Neural crest cell (in vitro differentiated cells): ENCODE data around the gene PELI1. TPM values are rescaled to one million over a fixed set of nuclear protein-coding genes. Genes with fewer than 3 reads are reported as not detected.

Experiments
- DNase-seq: peaks from one replicate; pipeline ENCODE4 v3.0.0; 2021; ENCODE audit warnings: low read depth, mixed read lengths, low spot score
- H3K27ac Mint-ChIP-seq: one replicate; pipeline ENCODE4 v1.8.0; 2021; ENCODE audit warnings: mild to moderate bottlenecking, mixed read lengths; ENCODE audit not compliant: unreplicated experiment
- H3K27me3 Mint-ChIP-seq: 2 replicates; pipeline ENCODE4 v1.8.0; 2021; ENCODE audit warnings: low read depth, mild to moderate bottlenecking, mixed read lengths
- H3K36me3 Mint-ChIP-seq: 2 replicates; pipeline ENCODE4 v1.8.0; 2021; ENCODE audit warnings: low read depth, mild to moderate bottlenecking, mixed read lengths
- H3K4me1 Mint-ChIP-seq: 2 replicates; pipeline ENCODE4 v1.8.0; 2021; ENCODE audit warnings: mixed read lengths
- H3K4me3 Mint-ChIP-seq: one replicate; pipeline ENCODE4 v1.8.0; 2021; ENCODE audit warnings: mild to moderate bottlenecking, mixed read lengths
- H3K9me3 Mint-ChIP-seq: 2 replicates; pipeline ENCODE4 v1.8.0; 2021; ENCODE audit warnings: mixed read lengths
- total RNA-seq: library from RNA; stranded (reverse); gene quantifications from 2 replicates; pipeline ENCODE4 v1.2.1, GENCODE V29; 2021
- TF ChIP-seq, protein P1 (sequence below): fragments of 200-600 bp; sonication (generic); conservative IDR thresholded peaks from 2 replicates; pipeline ENCODE4 v1.5.0; 2021; ENCODE audit warnings: antibody characterized with exemption, mild to moderate bottlenecking

PELI1 gene
- total RNA-seq, 1 donor from 2014 or later: 52.1 TPM

GRCh38 chr2:64133828-64134227, 10.4 kb downstream of the PELI1 start:
- TF ChIP-seq, protein P1, sequence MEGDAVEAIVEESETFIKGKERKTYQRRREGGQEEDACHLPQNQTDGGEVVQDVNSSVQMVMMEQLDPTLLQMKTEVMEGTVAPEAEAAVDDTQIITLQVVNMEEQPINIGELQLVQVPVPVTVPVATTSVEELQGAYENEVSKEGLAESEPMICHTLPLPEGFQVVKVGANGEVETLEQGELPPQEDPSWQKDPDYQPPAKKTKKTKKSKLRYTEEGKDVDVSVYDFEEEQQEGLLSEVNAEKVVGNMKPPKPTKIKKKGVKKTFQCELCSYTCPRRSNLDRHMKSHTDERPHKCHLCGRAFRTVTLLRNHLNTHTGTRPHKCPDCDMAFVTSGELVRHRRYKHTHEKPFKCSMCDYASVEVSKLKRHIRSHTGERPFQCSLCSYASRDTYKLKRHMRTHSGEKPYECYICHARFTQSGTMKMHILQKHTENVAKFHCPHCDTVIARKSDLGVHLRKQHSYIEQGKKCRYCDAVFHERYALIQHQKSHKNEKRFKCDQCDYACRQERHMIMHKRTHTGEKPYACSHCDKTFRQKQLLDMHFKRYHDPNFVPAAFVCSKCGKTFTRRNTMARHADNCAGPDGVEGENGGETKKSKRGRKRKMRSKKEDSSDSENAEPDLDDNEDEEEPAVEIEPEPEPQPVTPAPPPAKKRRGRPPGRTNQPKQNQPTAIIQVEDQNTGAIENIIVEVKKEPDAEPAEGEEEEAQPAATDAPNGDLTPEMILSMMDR: no peak
- Mint-ChIP-seq H3K27me3 (no peaks in the 10 kb centered on the region), H3K27ac (no peak overlapping the region), H3K4me3 (no peak overlapping the region), H3K9me3 (no peaks in the 10 kb centered on the region), H3K4me1 (peaks cover 36% of the 10 kb centered on the region), H3K36me3 (peaks cover 2% of the 10 kb centered on the region)
- no peak for DNase-seq

DNA sequence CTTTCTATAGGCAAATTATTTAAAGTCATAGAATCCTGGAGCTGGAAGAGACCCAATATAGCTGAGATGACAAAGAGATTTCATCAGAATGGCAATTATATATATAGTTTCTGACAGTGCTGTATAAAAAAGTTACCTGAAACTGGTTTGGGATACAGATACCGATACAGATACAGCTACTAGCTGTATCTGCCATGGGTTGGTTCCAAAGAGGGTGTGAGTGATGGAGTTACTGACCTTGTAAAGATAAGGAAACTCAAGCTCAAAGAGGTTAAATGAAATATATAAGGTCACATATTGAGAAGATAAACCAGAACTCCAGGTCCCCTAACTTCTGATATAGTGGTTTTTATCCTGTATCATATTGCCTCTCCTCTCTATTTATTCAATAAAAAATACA, 10.9 kb downstream of the PELI1 start:
- Mint-ChIP-seq H3K36me3 (no peaks in the 10 kb centered on the region), H3K9me3 (no peaks in the 10 kb centered on the region), H3K27ac (no peak overlapping the region), H3K4me1 (peaks cover 41% of the 10 kb centered on the region), H3K27me3 (no peaks in the 10 kb centered on the region), H3K4me3 (no peak overlapping the region)
- DNase-seq: no peak
- TF ChIP-seq, protein P1: no peak

DNA sequence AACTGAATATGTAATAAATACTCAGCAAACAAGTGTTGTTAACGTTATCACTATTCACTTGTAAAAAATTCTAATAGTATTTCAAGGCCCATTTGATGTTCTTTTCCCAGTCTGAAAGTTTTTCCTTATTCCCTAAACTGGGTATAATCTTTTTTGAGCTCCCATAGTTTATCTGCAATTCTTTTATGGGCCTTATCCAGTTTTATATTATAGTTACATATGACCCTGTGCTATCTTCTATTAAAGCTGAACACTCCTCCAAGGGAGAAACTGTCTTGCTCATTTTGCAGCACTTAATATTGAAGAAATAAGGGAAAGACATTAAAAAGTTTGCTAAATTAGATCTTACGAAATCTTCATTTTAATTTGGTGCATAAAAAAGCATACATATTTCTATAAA, 13.9 kb downstream of the PELI1 start:
- Mint-ChIP-seq H3K27ac (no peak overlapping the region), H3K4me3 (no peak overlapping the region), H3K4me1 (peaks cover 29% of the 10 kb centered on the region), H3K9me3 (no peaks in the 10 kb centered on the region), H3K27me3 (no peaks in the 10 kb centered on the region), H3K36me3 (no peaks in the 10 kb centered on the region)
- TF ChIP-seq, protein P1: no peak
- no peak for DNase-seq

- H3K36me3 Mint-ChIP-seq: peaks cover 3% of the 10 kb centered on the region
- H3K4me1 Mint-ChIP-seq: peaks cover 20% of the 10 kb centered on the region
- no peaks in the 10 kb centered on the region for H3K27me3 Mint-ChIP-seq
- no peak for DNase-seq
- H3K4me3 Mint-ChIP-seq: no peak overlapping the region
- peaks cover under 1% of the 10 kb centered on the region for H3K9me3 Mint-ChIP-seq
- TF ChIP-seq, protein P1: no peak
- H3K27ac Mint-ChIP-seq: no peak overlapping the region
Measured at GRCh38 chr2:64128943-64129391, 15.3 kb downstream of the PELI1 start.

- TF ChIP-seq, protein P1: no peak
- Mint-ChIP-seq H3K27me3 (no peaks in the 10 kb centered on the region), H3K4me1 (peaks cover 20% of the 10 kb centered on the region), H3K9me3 (peaks cover 2% of the 10 kb centered on the region), H3K27ac (no peak overlapping the region), H3K4me3 (no peak overlapping the region), H3K36me3 (peaks cover 8% of the 10 kb centered on the region)
- no peak for DNase-seq
Measured at GRCh38 chr2:64128406-64128805, 15.8 kb downstream of the PELI1 start.

- Mint-ChIP-seq H3K36me3 (peaks cover 8% of the 10 kb centered on the region), H3K27ac (no peak overlapping the region), H3K4me1 (peaks cover 20% of the 10 kb centered on the region)
Measured at GRCh38 chr2:64127119-64127518, 17.1 kb downstream of the PELI1 start.

More at GRCh38 chr2:64127119-64127518, 17.1 kb downstream of the PELI1 start:
- TF ChIP-seq, protein P1: no peak
- H3K27me3 Mint-ChIP-seq: no peaks in the 10 kb centered on the region
- H3K9me3 Mint-ChIP-seq: peaks cover 2% of the 10 kb centered on the region
- no peak overlapping the region for H3K4me3 Mint-ChIP-seq
- no peak for DNase-seq
